SH-SY5Y (cell line): Measurements from ENCODE around the gene ZNF32.

ENCODE experiments used
- GATA2 ChIP-seq: IDR thresholded peaks from 2 replicates; pipeline ENCODE4 v1.6.1; 2011; ENCODE audit warnings: mild to moderate bottlenecking, low read depth, low read length
- GATA3 ChIP-seq: IDR thresholded peaks from 2 replicates; pipeline ENCODE4 v1.6.1; 2011; ENCODE audit warnings: low read depth, mild to moderate bottlenecking, low read length, moderate library complexity

DNA sequence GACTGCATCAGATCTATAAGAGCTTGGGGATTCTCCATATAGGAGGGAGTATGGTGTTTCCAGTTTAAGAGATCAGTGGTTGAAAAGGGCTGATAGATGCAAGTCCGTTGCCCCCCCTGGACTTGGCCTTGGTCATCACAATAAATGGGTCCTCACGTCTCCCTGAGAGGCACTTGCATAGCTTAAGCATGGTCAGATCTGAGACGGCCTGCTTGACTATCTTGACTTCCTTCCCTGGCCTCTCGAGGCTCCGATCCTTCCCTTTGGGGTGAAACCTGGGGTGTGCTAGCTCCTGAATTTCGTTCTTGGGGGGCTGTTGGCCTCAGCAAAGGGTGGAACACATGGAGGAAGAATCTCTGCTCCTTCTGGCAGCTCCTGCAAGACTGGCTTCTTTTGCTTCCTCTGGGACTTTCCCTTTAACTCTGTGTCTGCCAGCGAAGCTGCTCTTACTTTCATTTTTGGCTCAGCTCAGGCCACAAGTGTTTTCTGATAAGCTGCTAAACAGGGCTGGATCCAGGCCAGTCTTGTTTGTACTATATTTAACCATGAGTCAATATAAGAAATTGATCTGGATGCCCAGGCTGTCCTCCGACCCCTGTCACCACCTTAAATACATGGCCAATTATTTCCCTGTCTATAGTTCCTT, 53.6 kb downstream of the ZNF32 start:
- TF ChIP-seq GATA3 (no peak), GATA2 (no peak)
